H1 (cell line): ENCODE measurements around the gene UBE2B. TPM values are rescaled to one million over a fixed set of nuclear protein-coding genes. Genes with fewer than 3 reads are reported as not detected.

Experiments used
- ASH2L ChIP-seq: fragments of 200-600, 300-600 bp; sonication (generic); IDR thresholded peaks from one replicate; pipeline ENCODE4 v1.7.1; 2017; ENCODE audit warnings: low read length
- CREB1 ChIP-seq: IDR thresholded peaks from 2 replicates; pipeline ENCODE4 v1.6.1; 2012; ENCODE audit warnings: inconsistent platforms
- NANOG ChIP-seq: IDR thresholded peaks from 2 replicates; pipeline ENCODE4 v1.6.1; 2011; ENCODE audit warnings: low read length, low read depth, mild to moderate bottlenecking, inconsistent platforms; ENCODE audit not compliant: insufficient read depth, poor library complexity, severe bottlenecking
- SAP30 ChIP-seq: fragments of 300-600 bp; sonication (generic); IDR thresholded peaks from 2 replicates; pipeline ENCODE4 v1.7.1; 2012; ENCODE audit warnings: low read length, moderate library complexity, mild to moderate bottlenecking, inconsistent platforms; ENCODE audit not compliant: insufficient read depth, insufficient replicate concordance
- SUZ12 ChIP-seq: fragments of 200-600 bp; sonication (generic); IDR thresholded peaks from 2 replicates; pipeline ENCODE4 v1.6.1; 2012; ENCODE audit warnings: mild to moderate bottlenecking, inconsistent platforms, low read length, moderate library complexity, mixed read lengths
- polyA plus RNA-seq, 7 experiments: library from polyadenylated mRNA; depleted of rRNA in 3 of 7; stranded (reverse) in 5 of 7; unstranded in 2 of 7; fragments of >200 nt in 5 of 7; fragments of 200-250 nt in 2 of 7; gene quantifications; 1 replicate in 5 of 7; 2 replicates in 1 of 7; 4 replicates in 1 of 7; pipeline versions ENCODE4 v1.2.1 to v1.2.3, GENCODE V29; 2011 to 2013; ENCODE audit warnings: missing spikeins in 2 of 7, mixed read lengths in 2 of 7
- total RNA-seq: library from RNA; stranded (reverse); fragmentation: NEBNext Ultra II Directional; extraction: Animal tissue kit (Norgen Biotek cat#: 25700); gene quantifications from 2 replicates; pipeline ENCODE4 v1.2.1, GENCODE V29; 2021

UBE2B gene
- total and polyA plus RNA-seq, 2 of the 8 experiments (the other 6 are each of a cell fraction or from before 2014, with no cell fraction given) = 15.9 to 46.8 TPM

GRCh38 chr5:134437340-134437846 lies 66.0 kb downstream of the UBE2B start (continued):
- no peak for TF ChIP-seq CREB1
- no peak for TF ChIP-seq NANOG
- no peak for TF ChIP-seq SAP30
- no peak for TF ChIP-seq SUZ12
- TF ChIP-seq ASH2L = no peak
